Ectodermal cell (in vitro differentiated cells): ENCODE measurements around the gene PRICKLE4.
A peak's percentile ranks its signal among the peaks of the same experiment; 100 is the strongest.

ENCODE experiments used
- H3K27ac ChIP-seq: 2 replicates; pipeline ENCODE4 v1.7.0; 2013; ENCODE audit warnings: mild to moderate bottlenecking, low read depth, low read length; ENCODE audit not compliant: insufficient read depth, poor library complexity, severe bottlenecking
- H3K27me3 ChIP-seq: 2 replicates; pipeline ENCODE4 v1.7.0; 2013; ENCODE audit warnings: mild to moderate bottlenecking, low read length; ENCODE audit not compliant: insufficient read depth, control insufficient read depth, poor library complexity, severe bottlenecking
- H3K36me3 ChIP-seq: one replicate; pipeline ENCODE4 v1.7.0; 2013; ENCODE audit warnings: low read length; ENCODE audit not compliant: control insufficient read depth, insufficient read depth
- H3K4me1 ChIP-seq: one replicate; pipeline ENCODE4 v1.7.0; 2013; ENCODE audit warnings: low read length; ENCODE audit not compliant: control insufficient read depth, insufficient read depth
- H3K4me3 ChIP-seq: 2 replicates; pipeline ENCODE4 v1.7.0; 2013; ENCODE audit warnings: low read depth, low read length, control low read depth; ENCODE audit not compliant: insufficient read depth
- H3K9me3 ChIP-seq: 2 replicates; pipeline ENCODE4 v1.7.0; 2013; ENCODE audit warnings: mild to moderate bottlenecking, low read length, moderate library complexity; ENCODE audit not compliant: control insufficient read depth
- WGBS, 2 experiments: methylation state at CpG; one replicate each; pipeline ENCODE4 v1.1.7; 2013; ENCODE audit warnings: missing lambda C conversion rate in 2 of 2; 5-methylcytosine and 5-hydroxymethylcytosine counted together

The PRICKLE4 gene

DNA sequence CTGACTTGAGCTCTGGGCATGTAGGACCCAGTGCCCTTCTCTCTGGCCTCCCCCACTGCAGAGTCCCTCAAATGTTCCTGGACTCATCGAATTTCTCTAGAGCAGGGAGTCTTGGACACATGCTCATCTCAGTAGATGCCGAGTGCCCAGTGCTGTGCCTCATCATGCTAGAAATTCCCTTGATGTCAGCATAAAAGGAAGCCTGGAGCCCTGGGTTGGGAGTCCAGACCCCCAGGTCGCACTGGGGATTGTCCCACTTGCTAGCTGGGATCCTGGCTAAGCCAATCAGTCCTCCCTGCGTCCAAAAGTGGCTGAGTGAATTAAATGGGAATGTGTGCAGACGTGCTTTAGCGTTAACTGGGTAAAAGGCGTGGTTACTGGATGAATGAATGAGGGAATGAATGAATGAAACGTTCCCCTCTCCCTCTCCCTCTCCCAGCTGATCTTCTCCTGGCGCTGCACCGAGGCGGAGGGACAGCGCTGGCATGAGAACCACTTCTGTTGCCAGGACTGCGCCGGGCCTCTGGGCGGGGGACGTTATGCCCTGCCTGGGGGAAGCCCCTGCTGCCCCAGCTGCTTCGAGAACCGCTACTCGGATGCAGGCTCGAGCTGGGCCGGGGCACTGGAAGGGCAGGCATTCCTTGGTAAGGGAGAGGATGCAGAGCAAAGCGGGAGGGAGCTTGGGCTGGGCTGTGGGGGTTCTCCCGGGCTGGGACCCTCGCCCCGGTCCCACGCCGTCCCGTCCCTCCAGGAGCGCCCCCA lies 5.3 kb downstream of the PRICKLE4 start:
- no peaks in the 10 kb centered on the region for H3K9me3 ChIP-seq
- peak overlapping the region; percentile 99 for H3K4me3 ChIP-seq
- 28 to 29% methylated on average over 29 of the region's 29 CpGs for whole genome bisulfite sequencing, 2 experiments
- H3K36me3 ChIP-seq: peaks cover 13% of the 10 kb centered on the region
- H3K4me1 ChIP-seq: peaks cover 5% of the 10 kb centered on the region
- H3K27me3 ChIP-seq: peaks cover 24% of the 10 kb centered on the region
- no peak overlapping the region for H3K27ac ChIP-seq

DNA sequence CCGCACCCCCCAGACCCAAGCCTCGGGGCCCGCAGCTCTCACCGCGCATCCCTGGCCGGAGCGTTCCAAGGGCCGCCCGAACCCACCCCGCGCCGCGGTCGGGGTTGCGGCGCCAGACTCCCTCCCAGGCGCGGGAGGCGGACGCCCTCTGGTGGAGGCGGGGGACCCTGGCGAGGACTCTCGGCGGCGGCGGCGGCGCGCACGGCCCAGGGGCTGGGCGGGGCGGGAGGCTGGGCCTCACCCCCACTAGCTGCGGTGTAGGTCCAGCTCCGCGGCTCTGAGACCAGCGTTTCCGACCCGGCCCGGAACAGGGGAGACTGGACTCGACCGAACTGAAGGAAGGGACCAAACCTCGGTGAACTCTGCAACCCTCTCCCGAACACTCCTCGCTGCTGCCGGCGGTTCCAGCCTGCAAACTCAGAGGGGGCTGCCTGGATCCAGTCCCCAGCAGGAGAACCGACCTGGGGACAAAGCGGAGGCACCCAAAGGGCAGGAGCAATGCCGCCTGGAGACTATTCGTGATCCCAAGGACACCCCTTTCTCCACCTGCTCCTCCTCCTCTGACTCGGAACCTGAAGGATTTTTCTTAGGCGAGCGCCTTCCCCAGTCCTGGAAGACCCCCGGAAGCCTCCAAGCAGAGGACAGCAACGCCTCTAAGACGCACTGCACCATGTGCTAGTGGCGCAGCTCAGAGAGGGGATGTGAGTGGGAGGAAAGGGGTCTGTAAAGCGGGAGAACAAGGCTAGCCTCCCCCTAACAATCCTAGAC lies 6.1 kb downstream of the PRICKLE4 start:
- WGBS, 2 experiments: 1% methylated on average over 58 of the region's 58 CpGs
- no peaks in the 10 kb centered on the region for H3K9me3 ChIP-seq
- H3K4me3 ChIP-seq: peak overlapping the region; percentile 99
- H3K36me3 ChIP-seq: peaks cover 13% of the 10 kb centered on the region
- no peaks in the 10 kb centered on the region for H3K4me1 ChIP-seq
- H3K27ac ChIP-seq: peak overlapping the region; percentile 88
- H3K27me3 ChIP-seq: peaks cover 16% of the 10 kb centered on the region

DNA sequence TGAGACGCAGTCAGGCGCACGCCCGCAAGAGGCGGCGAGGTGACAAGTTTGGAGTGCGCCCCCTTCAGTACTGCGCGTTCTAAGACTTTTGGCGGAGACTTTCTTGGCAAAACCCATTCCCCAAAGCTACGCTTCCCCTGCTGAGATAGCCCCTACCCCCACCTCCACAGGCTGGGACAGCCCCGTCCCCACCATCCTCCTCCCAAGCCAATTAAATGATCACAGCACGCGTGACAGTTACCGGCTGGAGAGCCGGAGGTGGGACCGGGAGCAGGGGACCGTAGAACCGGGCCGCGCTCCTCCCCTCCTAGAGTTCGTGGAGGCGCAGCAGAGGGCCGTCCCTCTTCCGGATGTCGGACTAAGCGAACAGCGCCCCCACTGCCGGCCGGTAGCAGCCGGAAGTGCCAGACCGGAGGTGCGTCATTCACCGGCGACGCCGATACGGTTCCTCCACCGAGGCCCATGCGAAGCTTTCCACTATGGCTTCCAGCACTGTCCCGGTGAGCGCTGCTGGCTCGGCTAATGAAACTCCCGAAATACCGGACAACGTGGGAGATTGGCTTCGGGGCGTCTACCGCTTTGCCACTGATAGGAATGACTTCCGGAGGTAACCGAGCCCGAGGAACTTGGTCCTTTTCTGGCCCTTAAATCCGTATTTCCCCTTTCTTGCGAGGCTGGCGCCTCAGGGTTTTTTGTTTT lies 6.8 kb downstream of the PRICKLE4 start, which contains the start of gene TOMM6:
Gene TOMM6 (plus strand): TSS at position 476 of the 699 bp plus-strand sequence. CDS start 4 bp downstream, at position 480.
- H3K9me3 ChIP-seq: no peaks in the 10 kb centered on the region
- H3K36me3 ChIP-seq: peaks cover 13% of the 10 kb centered on the region
- H3K27ac ChIP-seq: peak within 1 kb of the TSS; percentile 88
- peak within 1 kb of the TSS; percentile 99 for H3K4me3 ChIP-seq
- peaks cover 13% of the 10 kb centered on the region for H3K27me3 ChIP-seq
- WGBS, 2 experiments: 0% methylated on average over 55 of the region's 55 CpGs
- no peaks in the 10 kb centered on the region for H3K4me1 ChIP-seq

DNA sequence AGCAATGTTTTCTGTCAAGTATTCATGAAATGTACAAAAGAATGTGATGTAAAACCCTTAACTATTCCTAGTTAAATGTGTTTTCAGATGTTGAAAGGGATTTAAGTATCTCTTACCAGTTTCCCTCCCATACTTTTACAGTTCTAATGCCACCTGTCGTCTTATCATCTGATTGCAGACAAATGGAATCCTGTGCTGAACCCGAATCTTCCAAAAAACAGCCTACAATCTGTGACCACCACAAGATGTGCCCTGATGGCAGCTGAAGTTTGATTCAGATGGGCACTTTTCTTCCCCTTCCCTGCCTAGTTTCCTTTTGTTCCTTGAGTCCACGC lies 8.8 kb downstream of the PRICKLE4 start:
- no peak overlapping the region for H3K4me3 ChIP-seq
- H3K36me3 ChIP-seq: peaks cover 13% of the 10 kb centered on the region
- H3K27me3 ChIP-seq: peaks cover 13% of the 10 kb centered on the region
- no peaks in the 10 kb centered on the region for H3K9me3 ChIP-seq
- H3K4me1 ChIP-seq: no peaks in the 10 kb centered on the region
- H3K27ac ChIP-seq: no peak overlapping the region
- WGBS, 2 experiments: 94 to 98% methylated on average over 3 of the region's 3 CpGs

DNA sequence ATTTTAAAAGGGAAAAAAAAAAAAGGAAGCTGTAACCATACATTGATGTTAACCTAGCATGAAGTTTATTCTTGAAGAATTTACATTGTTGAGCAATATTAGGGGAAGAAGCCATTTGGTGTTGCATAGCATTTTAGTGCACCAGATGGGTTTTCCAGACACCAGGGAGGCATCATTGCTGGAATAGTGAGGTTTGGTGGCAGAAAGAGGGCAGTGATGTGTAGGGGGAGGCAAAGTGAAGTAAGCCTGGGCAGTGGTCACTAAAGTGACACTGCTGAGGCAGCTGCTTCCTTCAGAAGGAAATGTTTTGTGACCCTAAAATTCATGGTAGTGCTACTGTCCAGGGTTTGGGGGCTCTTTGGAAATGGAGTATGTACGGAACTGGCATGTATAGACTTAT lies 9.5 kb downstream of the PRICKLE4 start:
- Histone ChIP-seq H3K9me3 (no peaks in the 10 kb centered on the region), H3K4me1 (no peaks in the 10 kb centered on the region), H3K4me3 (no peak overlapping the region), H3K36me3 (peaks cover 13% of the 10 kb centered on the region), H3K27ac (no peak overlapping the region), H3K27me3 (peaks cover 12% of the 10 kb centered on the region)
- WGBS, 2 experiments: 97 to 100% methylated on average over 1 of the region's 1 CpG

DNA sequence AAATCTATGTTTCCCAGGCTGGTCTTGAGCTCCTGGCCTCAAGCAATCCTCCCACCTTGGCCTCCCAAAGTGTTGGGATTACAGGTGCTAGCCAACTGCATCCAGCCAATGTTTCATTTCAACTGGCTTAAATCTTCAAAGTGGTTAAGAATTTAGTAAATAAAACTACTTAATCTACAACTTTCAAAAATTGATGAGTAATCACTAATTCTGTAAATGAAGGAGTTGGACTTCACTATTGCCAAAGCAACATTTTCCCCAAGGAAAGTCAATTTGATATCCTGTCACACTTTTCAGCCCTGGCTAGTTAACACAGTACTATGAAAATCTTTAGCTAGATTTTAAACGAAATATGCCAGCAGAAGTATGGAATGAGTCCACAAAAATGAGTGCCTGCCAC lies 10.7 kb downstream of the PRICKLE4 start:
- Histone ChIP-seq H3K4me3 (no peak overlapping the region), H3K36me3 (peaks cover 13% of the 10 kb centered on the region), H3K27ac (no peak overlapping the region), H3K27me3 (no peaks in the 10 kb centered on the region), H3K4me1 (no peaks in the 10 kb centered on the region), H3K9me3 (no peaks in the 10 kb centered on the region)
- 94 to 100% methylated on average over 1 of the region's 1 CpG for WGBS, 2 experiments

DNA sequence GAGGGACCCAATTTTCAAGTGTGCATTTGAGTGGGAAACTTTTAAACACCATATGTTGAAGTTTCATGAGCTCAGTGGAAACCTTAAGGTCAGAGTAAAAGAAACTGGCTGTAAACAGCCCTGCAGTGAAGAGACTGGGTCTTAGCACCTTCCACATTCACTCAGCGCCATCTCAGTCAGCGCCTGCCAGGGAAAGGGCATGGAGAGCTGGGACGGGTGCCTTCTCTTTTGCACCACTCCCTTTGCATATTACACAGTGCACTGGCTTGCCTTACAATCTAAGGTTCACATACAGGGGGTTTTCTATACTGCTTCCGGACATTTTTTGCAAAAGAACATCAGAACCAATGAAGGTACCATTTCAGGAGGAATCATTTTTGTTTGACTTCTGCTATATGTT lies 11.4 kb downstream of the PRICKLE4 start:
- Histone ChIP-seq H3K4me1 (no peaks in the 10 kb centered on the region), H3K27ac (no peak overlapping the region), H3K4me3 (no peak overlapping the region), H3K27me3 (no peaks in the 10 kb centered on the region), H3K36me3 (peaks cover 13% of the 10 kb centered on the region), H3K9me3 (no peaks in the 10 kb centered on the region)
- 91 to 95% methylated on average over 4 of the region's 4 CpGs for WGBS, 2 experiments

DNA sequence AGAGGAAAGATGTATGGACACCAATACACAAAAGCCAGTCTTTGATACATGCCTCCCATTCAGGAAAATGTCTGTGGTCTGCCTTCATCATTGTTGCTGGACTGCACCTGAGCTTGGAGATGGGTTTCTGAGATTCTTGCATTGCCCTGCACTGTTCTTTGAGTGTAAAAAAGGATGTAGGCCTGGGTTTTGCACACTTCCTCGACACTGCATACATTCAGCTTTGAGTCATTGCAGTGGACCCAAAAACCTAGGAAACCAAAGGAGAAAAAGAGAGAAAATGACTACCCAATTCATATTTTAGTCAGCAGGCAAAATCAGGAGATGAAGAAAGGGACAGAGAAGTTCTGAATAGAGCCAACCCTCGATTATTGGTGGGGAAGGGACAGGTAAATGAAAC lies 15.9 kb downstream of the PRICKLE4 start:
- H3K4me1 ChIP-seq: no peaks in the 10 kb centered on the region
- H3K36me3 ChIP-seq: peaks cover 10% of the 10 kb centered on the region
- H3K27me3 ChIP-seq: no peaks in the 10 kb centered on the region
- H3K27ac ChIP-seq: no peak overlapping the region
- WGBS, 2 experiments: 96 to 98% methylated on average over 2 of the region's 2 CpGs
- H3K4me3 ChIP-seq: no peak overlapping the region
- H3K9me3 ChIP-seq: no peaks in the 10 kb centered on the region

DNA sequence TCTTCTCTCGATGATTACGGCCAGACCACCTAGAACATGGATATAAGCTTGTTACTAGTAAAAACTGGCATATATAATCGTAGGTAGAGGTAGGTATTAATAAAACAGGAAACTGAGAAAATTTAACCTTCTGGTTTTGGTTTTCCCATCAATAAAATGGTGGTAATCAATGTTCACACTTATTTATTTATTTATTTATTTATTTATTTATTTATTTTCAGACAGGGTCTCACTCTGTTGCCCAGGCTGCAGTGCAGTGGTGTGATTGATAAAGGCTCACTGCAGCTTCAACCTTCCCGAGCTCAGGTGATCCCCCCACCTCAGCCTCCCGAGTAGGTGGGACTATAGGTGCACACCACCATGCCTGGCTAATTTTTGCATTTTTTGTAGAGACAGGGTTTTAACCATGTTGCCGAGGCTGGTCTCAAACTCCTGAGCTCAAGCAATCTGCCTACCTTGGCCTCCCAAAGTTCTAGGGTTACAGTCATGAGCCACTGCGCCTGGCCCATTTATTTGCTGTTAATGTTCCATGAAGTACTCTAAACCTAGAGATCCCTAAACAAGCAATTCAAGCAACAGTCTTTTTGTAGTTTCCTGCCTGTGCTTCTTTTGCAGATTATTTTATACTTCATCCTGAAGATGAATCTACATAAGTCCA lies 18.4 kb downstream of the PRICKLE4 start:
- 92 to 97% methylated on average over 6 to 7 of the region's 7 CpGs for WGBS, 2 experiments
- Histone ChIP-seq H3K27me3 (no peaks in the 10 kb centered on the region), H3K27ac (no peak overlapping the region), H3K4me3 (no peak overlapping the region), H3K36me3 (peaks cover 13% of the 10 kb centered on the region), H3K4me1 (no peaks in the 10 kb centered on the region), H3K9me3 (no peaks in the 10 kb centered on the region)

DNA sequence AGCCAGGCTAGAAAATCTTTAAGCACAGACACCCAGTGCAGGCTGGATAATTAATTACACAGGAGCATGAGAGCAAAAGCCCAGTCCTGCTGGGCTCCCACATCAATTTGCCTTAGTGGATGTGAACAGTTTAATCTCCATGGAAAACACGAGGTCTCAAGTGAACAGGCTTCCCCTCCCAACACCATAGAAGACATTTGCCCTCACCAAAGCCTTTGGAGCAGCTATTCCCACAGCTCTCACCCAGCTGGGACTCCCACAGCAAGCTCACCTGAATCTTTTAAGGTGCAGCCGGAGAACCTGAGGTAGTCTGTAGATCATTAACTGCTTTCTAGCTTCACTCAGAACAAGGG lies 19.0 kb downstream of the PRICKLE4 start:
- Histone ChIP-seq H3K27ac (no peak overlapping the region), H3K9me3 (no peaks in the 10 kb centered on the region), H3K36me3 (peaks cover 13% of the 10 kb centered on the region), H3K27me3 (no peaks in the 10 kb centered on the region), H3K4me3 (no peak overlapping the region), H3K4me1 (no peaks in the 10 kb centered on the region)
- 86 to 91% methylated on average over 2 of the region's 2 CpGs for WGBS, 2 experiments
